Mucosa of descending colon (tissue), 3 donors: ENCODE measurements around the gene COQ9. TPM values are rescaled to one million over a fixed set of nuclear protein-coding genes. Genes with fewer than 3 reads are reported as not detected.

Source experiments
- ATAC-seq: fragments of 200-7000 bp; cut with Tn5 transposase; one replicate; pipeline ENCODE4 v1.9.1; 2020; ENCODE audit warnings: mild to moderate bottlenecking, moderate library complexity
- DNase-seq, 3 donors: peaks; one replicate each; pipeline ENCODE4 v3.0.0-alpha.2; 2020
- H3K36me3 ChIP-seq: fragments of 200-600 bp; one replicate; pipeline ENCODE4 v1.8.0; 2021; ENCODE audit warnings: low read depth, mild to moderate bottlenecking
- H3K4me1 ChIP-seq: fragments of 200-600 bp; one replicate; pipeline ENCODE4 v1.8.0; 2021; ENCODE audit warnings: low read depth, mild to moderate bottlenecking
- H3K4me3 ChIP-seq: fragments of 200-600 bp; one replicate; pipeline ENCODE4 v1.8.0; 2021; ENCODE audit warnings: mild to moderate bottlenecking
- H3K9me3 ChIP-seq: fragments of 200-600 bp; one replicate; pipeline ENCODE4 v1.8.0; 2021; ENCODE audit warnings: mild to moderate bottlenecking
- intact Hi-C, 2 donors: fragments of 100-400 bp; cut with DNase I in 1 of 2; cut with micrococcal nuclease in 1 of 2; formaldehyde crosslinking; loops; one replicate each; pipeline versions ENCODE4 v1.11.0 to v1.11.1; 2022; cut with DNase I, micrococcal nuclease
- total RNA-seq, 3 donors: library from RNA; stranded (reverse); fragmentation: NEBNext Ultra II Directional in 2 of 3; extraction: Animal tissue kit (Norgen Biotek cat#: 25700) in 2 of 3; gene quantifications; one replicate each; pipeline versions ENCODE4 v1.2.1 to v1.2.4, GENCODE V29; 2021 to 2023
- TF ChIP-seq, protein P1 (sequence below): fragments of 200-600 bp; IDR thresholded peaks from one replicate; pipeline ENCODE4 v1.8.0; 2022; ENCODE audit warnings: antibody characterized with exemption, mild to moderate bottlenecking
- donor health status: DM: no; HTN: no; CAD: no; lungs with moderate emphysema.
- donor health status: DM: no; HTN: no; CAD: no.
- donor health status: DM: no; HTN: yes; CAD: no.

The COQ9 gene
- total RNA-seq, 3 donors from 2014 or later, result 98.0 to 147 (median 109) TPM

- Histone ChIP-seq H3K36me3 (no peaks in the 10 kb centered on the region), H3K4me1 (peaks cover 9% of the 10 kb centered on the region), H3K9me3 (no peaks in the 10 kb centered on the region), H3K4me3 (no peak overlapping the region)
- ATAC-seq (peak; percentile 57), DNase-seq (peak in 2 of 3 donors; percentile 44 to 64)
- TF ChIP-seq, protein P1, sequence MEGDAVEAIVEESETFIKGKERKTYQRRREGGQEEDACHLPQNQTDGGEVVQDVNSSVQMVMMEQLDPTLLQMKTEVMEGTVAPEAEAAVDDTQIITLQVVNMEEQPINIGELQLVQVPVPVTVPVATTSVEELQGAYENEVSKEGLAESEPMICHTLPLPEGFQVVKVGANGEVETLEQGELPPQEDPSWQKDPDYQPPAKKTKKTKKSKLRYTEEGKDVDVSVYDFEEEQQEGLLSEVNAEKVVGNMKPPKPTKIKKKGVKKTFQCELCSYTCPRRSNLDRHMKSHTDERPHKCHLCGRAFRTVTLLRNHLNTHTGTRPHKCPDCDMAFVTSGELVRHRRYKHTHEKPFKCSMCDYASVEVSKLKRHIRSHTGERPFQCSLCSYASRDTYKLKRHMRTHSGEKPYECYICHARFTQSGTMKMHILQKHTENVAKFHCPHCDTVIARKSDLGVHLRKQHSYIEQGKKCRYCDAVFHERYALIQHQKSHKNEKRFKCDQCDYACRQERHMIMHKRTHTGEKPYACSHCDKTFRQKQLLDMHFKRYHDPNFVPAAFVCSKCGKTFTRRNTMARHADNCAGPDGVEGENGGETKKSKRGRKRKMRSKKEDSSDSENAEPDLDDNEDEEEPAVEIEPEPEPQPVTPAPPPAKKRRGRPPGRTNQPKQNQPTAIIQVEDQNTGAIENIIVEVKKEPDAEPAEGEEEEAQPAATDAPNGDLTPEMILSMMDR, result peak; percentile 27
- intact Hi-C loops, result no loop called here
Measured at GRCh38 chr16:57422026-57422944, 25.0 kb upstream of the COQ9 start.

GRCh38 chr16:57423152-57423551 is 24.1 kb upstream of the COQ9 start:
- peaks cover 6% of the 10 kb centered on the region for H3K4me1 ChIP-seq
- ATAC-seq (no peak), DNase-seq (no peak)
- intact Hi-C loops, result no loop called here
- H3K9me3 ChIP-seq, result no peaks in the 10 kb centered on the region
- H3K4me3 ChIP-seq, result no peak overlapping the region
- TF ChIP-seq, protein P1, result no peak
- no peaks in the 10 kb centered on the region for H3K36me3 ChIP-seq

- TF ChIP-seq, protein P1, result no peak
- ATAC-seq, result no peak
- no peak for DNase-seq
- H3K36me3 ChIP-seq, result no peaks in the 10 kb centered on the region
- intact Hi-C loops, result no loop called here
- no peaks in the 10 kb centered on the region for H3K9me3 ChIP-seq
- H3K4me3 ChIP-seq, result no peak overlapping the region
- peaks cover 3% of the 10 kb centered on the region for H3K4me1 ChIP-seq
Measured at GRCh38 chr16:57424583-57424982, 22.7 kb upstream of the COQ9 start.

DNA sequence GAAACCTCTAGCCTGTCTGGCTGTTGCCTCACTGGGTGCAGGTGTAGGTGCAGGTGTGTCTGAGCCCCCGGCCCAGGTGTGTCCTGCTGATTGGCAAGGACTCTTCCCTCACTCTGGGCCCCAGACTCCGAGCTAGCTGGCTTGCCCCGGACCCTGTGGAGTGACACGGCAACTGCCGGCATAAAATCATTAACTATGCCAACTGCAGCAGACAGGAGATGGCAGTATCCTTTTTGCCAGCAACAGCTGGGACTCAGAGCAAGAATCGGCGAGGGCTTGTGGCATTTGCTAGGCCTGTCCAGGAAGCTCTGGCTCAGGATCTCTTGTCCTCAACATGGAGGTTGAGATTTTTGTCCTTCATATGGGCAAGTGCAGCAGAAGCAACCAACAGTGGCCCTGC is 20.9 kb upstream of the COQ9 start:
- Histone ChIP-seq H3K36me3 (peaks cover 3% of the 10 kb centered on the region), H3K4me1 (peaks cover 3% of the 10 kb centered on the region), H3K4me3 (no peak overlapping the region), H3K9me3 (no peaks in the 10 kb centered on the region)
- intact Hi-C loops, result no loop called here
- TF ChIP-seq, protein P1, result no peak
- ATAC-seq (no peak), DNase-seq (no peak)

DNA sequence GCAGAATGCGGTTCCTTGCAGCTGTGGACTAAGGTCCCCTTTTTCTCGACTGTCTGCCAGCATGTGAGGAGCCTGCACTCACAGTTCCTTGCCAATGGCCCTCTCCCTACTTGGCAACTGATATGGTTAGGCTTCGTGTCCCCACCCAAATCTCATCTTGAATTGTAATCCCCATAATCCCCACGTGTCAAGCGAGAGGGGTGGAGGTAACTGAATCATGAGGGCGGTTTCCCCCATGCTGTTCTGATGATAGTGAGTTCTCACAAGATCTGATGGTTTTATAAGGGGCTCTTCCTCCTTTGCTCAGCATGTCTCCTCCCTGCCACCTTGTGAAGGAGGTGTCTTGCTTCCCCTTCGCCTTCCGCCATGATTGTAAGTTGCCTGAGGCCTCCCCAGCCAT is 20.0 kb upstream of the COQ9 start:
- peaks cover 1% of the 10 kb centered on the region for H3K4me1 ChIP-seq
- ATAC-seq (no peak), DNase-seq (no peak)
- intact Hi-C loops, result no loop called here
- TF ChIP-seq, protein P1, result no peak
- H3K9me3 ChIP-seq, result no peaks in the 10 kb centered on the region
- H3K4me3 ChIP-seq, result no peak overlapping the region
- peaks cover 3% of the 10 kb centered on the region for H3K36me3 ChIP-seq
